ENCODE data around the gene SCD. TPM values are rescaled to one million over a fixed set of nuclear protein-coding genes. Genes with fewer than 3 reads are reported as not detected.
"Not testable (repeated sequence)": the region's sequence is repeated elsewhere in the genome, so short reads cannot be mapped to it uniquely, and the experiment has no call there.

Gene SCD
- total and polyA plus RNA-seq, 5 donors from 2014 or later, result 0.22 to 1.3 (median 0.92) TPM

DNA sequence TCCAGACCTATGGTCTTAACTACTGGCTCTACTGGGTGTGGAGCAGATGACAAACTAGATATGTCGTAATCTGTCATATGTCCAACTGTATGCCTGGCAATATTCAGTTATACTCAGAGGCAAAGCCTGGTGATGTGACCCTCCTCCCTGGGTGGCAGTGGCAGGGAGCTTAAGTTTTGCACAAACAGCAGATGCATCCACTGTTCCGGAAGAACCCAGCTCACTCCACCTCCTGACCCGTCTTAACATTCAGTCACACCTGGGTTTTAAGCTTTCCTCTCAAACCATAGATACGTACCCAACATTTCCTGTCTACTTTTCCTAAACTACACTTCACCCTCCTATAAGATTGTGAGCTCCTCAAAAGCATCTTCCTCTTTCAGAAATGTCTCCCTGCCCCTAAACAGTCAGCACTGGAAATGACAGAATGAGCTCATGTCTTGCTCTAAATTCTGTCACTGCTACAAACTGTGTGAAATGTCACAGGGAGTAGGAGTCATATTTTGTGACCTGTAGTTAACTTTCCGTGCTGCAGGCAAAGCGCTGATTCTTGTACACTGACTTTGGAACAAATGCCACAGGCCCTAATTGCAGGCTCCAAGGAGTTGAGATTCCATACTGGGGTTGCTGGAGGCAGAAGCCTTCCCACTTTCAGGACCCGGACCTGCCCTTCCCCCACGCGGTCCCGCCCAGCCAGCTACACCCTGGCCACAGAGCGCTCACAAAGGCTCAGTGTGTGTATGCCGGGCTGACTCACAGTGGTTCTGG lies 23.9 kb downstream of the SCD start:
- Histone ChIP-seq H3K27me3 (ENCODE audit: control insufficient read depth, insufficient read depth, low read length) (no peaks in the 10 kb centered on the region), H3K9me3 (ENCODE audit: control insufficient read depth in 2 of 2, low read length in 2 of 2) (no peaks in the 10 kb centered on the region), H3K4me1 (ENCODE audit: control insufficient read depth, insufficient read depth, low read length, poor library complexity, severe bottlenecking) (peaks cover 45% of the 10 kb centered on the region), H3K36me3 (ENCODE audit: control insufficient read depth, insufficient read depth, low read length) (no peaks in the 10 kb centered on the region), H3K4me3 (ENCODE audit: low read depth, low read length) (peak overlapping the region; percentile 71), H3K27ac (ENCODE audit: insufficient read depth, low read length, poor library complexity, severe bottlenecking) (peak overlapping the region; percentile 55)
- H3K36me3 Mint-ChIP-seq, result no peaks in the 10 kb centered on the region
- no peaks in the 10 kb centered on the region for H3K27me3 Mint-ChIP-seq
- peak overlapping the region; percentile 86 to 93 (median 90) for H3K27ac Mint-ChIP-seq
- H3K9me3 Mint-ChIP-seq, result no peaks in the 10 kb centered on the region
- ATAC-seq (ENCODE audit: low read depth in 2 of 2) (peak; percentile 41 to 56), DNase-seq (peak in 2 of 3 donors; percentile 32 to 68)
- peak overlapping the region; percentile 51 to 90 (median 78) for H3K4me3 Mint-ChIP-seq
- H3K4me1 Mint-ChIP-seq, result peaks cover 10 to 22% (median 16%) of the 10 kb centered on the region in 4 donors

GRCh38 chr10:100371482-100372027 lies 24.5 kb downstream of the SCD start:
- H3K36me3 Mint-ChIP-seq, result no peaks in the 10 kb centered on the region
- DNase-seq (no peak), ATAC-seq (ENCODE audit: low read depth in 2 of 2) (no peak)
- Histone ChIP-seq H3K36me3 (ENCODE audit: control insufficient read depth, insufficient read depth, low read length) (no peaks in the 10 kb centered on the region), H3K4me1 (ENCODE audit: control insufficient read depth, insufficient read depth, low read length, poor library complexity, severe bottlenecking) (peaks cover 45% of the 10 kb centered on the region), H3K27me3 (ENCODE audit: control insufficient read depth, insufficient read depth, low read length) (no peaks in the 10 kb centered on the region), H3K27ac (ENCODE audit: insufficient read depth, low read length, poor library complexity, severe bottlenecking) (peak overlapping the region; percentile 55), H3K4me3 (ENCODE audit: low read depth, low read length) (no peak overlapping the region), H3K9me3 (ENCODE audit: control insufficient read depth in 2 of 2, low read length in 2 of 2) (no peaks in the 10 kb centered on the region)
- peaks cover 10 to 22% (median 16%) of the 10 kb centered on the region in 4 donors for H3K4me1 Mint-ChIP-seq
- H3K9me3 Mint-ChIP-seq, result no peaks in the 10 kb centered on the region
- peak overlapping the region; percentile 51 to 90 (median 78) for H3K4me3 Mint-ChIP-seq
- H3K27me3 Mint-ChIP-seq, result no peaks in the 10 kb centered on the region
- peak overlapping the region; percentile 86 to 90 (median 88) for H3K27ac Mint-ChIP-seq

DNA sequence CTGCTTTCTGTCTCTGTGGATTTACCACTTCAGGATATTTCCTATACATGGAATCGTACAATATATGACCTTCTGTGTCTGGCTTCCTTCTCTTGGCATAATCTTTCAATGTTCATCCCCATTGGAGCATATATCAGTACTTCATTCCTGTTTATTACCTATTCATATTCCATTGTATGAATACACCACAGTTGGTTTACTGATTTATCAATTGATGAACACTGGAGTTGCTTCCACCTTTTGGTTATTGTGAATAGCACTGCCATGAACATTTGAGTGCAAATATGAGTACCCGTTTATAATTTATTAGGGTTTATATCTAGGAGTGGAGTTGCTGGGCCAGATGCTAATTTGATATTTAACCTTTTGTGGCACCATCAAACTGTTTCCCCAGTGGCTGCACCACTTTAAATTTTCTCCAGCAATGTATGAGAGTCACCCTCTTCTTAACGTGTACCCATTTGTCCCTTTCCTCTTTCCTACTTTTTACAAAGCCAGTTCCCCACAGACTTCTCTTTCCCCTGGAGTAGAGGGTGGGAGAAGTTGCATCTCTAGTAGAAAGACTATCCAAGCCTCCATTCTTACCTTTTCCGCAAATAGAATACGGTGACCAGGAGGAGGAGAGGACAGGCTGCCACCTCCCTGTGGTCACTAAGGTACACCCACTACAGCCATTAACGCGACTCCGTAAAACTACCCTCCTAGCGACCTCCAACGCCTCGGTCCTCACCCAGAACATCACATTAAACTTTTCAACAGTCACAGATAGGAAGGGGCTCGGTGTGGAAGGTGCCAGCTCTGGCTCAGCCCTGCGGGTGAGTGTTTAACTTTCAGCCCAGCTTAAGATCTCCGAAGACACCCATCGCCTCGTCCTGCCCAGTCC lies 25.6 kb downstream of the SCD start:
- H3K4me1 ChIP-seq (ENCODE audit: control insufficient read depth, insufficient read depth, low read length, poor library complexity, severe bottlenecking), result peaks cover 45% of the 10 kb centered on the region

GRCh38 chr10:100373298-100374199 lies 26.5 kb downstream of the SCD start:
- Histone ChIP-seq H3K27ac (ENCODE audit: insufficient read depth, low read length, poor library complexity, severe bottlenecking) (peak overlapping the region; percentile 73), H3K4me3 (ENCODE audit: low read depth, low read length) (peak overlapping the region; percentile 85), H3K9me3 (ENCODE audit: control insufficient read depth in 2 of 2, low read length in 2 of 2) (no peaks in the 10 kb centered on the region), H3K27me3 (ENCODE audit: control insufficient read depth, insufficient read depth, low read length) (no peaks in the 10 kb centered on the region), H3K4me1 (ENCODE audit: control insufficient read depth, insufficient read depth, low read length, poor library complexity, severe bottlenecking) (peaks cover 45% of the 10 kb centered on the region), H3K36me3 (ENCODE audit: control insufficient read depth, insufficient read depth, low read length) (no peaks in the 10 kb centered on the region)
- Mint-ChIP-seq H3K27ac (no peak overlapping the region), H3K36me3 (no peaks in the 10 kb centered on the region), H3K4me1 (peaks cover 9 to 22% (median 12%) of the 10 kb centered on the region in 4 donors), H3K4me3 (no peak overlapping the region), H3K9me3 (no peaks in the 10 kb centered on the region), H3K27me3 (no peaks in the 10 kb centered on the region)
- DNase-seq, result peak; percentile 72 to 92 (median 73)
- ATAC-seq (ENCODE audit: low read depth in 2 of 2), result peak; percentile 74 to 84

More for the DNA sequence above, 25.6 kb downstream of the SCD start:
- Histone ChIP-seq H3K4me3 (ENCODE audit: low read depth, low read length) (peak overlapping the region; percentile 85), H3K27me3 (ENCODE audit: control insufficient read depth, insufficient read depth, low read length) (no peaks in the 10 kb centered on the region), H3K36me3 (ENCODE audit: control insufficient read depth, insufficient read depth, low read length) (no peaks in the 10 kb centered on the region), H3K9me3 (ENCODE audit: control insufficient read depth in 2 of 2, low read length in 2 of 2) (no peaks in the 10 kb centered on the region), H3K27ac (ENCODE audit: insufficient read depth, low read length, poor library complexity, severe bottlenecking) (peak overlapping the region; percentile 73)
- peaks cover 9 to 22% (median 15%) of the 10 kb centered on the region in 4 donors for H3K4me1 Mint-ChIP-seq
- ATAC-seq (ENCODE audit: low read depth in 2 of 2) (no peak), DNase-seq (no peak)
- no peak overlapping the region for H3K4me3 Mint-ChIP-seq
- H3K27ac Mint-ChIP-seq, result no peak overlapping the region
- no peaks in the 10 kb centered on the region for H3K27me3 Mint-ChIP-seq
- H3K9me3 Mint-ChIP-seq, result no peaks in the 10 kb centered on the region
- H3K36me3 Mint-ChIP-seq, result no peaks in the 10 kb centered on the region

DNA sequence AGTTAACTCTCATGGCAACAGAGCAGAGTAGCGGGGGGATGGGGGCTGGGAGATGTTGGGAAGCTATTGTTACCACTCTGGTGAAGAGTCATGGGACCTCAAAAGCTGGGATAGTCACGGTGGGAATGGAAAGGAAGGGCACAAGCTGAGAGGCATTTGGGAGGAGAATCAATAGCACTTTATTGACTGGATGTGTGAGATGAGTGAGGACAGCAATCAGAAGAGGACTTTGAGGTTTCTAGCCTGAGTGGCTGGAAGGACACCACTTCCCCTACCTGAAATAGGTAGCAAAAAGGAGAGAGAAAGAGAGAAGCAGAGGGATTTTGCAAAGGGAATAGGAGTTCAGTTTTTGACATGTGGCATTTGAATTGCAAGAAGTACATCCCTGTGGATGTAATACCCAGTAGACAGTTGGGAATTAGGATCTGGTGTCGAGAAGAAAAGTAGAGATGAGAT lies 27.2 kb downstream of the SCD start:
- no peak overlapping the region for H3K27ac Mint-ChIP-seq
- Histone ChIP-seq H3K4me3 (ENCODE audit: low read depth, low read length) (peak overlapping the region; percentile 85), H3K36me3 (ENCODE audit: control insufficient read depth, insufficient read depth, low read length) (no peaks in the 10 kb centered on the region), H3K27me3 (ENCODE audit: control insufficient read depth, insufficient read depth, low read length) (no peaks in the 10 kb centered on the region), H3K27ac (ENCODE audit: insufficient read depth, low read length, poor library complexity, severe bottlenecking) (peak overlapping the region; percentile 73), H3K4me1 (ENCODE audit: control insufficient read depth, insufficient read depth, low read length, poor library complexity, severe bottlenecking) (peaks cover 45% of the 10 kb centered on the region), H3K9me3 (ENCODE audit: control insufficient read depth in 2 of 2, low read length in 2 of 2) (no peaks in the 10 kb centered on the region)
- DNase-seq, result peak in 1 of 3 donors; percentile 21
- H3K36me3 Mint-ChIP-seq, result no peaks in the 10 kb centered on the region
- no peaks in the 10 kb centered on the region for H3K9me3 Mint-ChIP-seq
- ATAC-seq (ENCODE audit: low read depth in 2 of 2), result no peak
- H3K4me1 Mint-ChIP-seq, result peaks cover 9 to 22% (median 12%) of the 10 kb centered on the region in 4 donors
- H3K4me3 Mint-ChIP-seq, result no peak overlapping the region
- no peaks in the 10 kb centered on the region for H3K27me3 Mint-ChIP-seq

GRCh38 chr10:100374677-100375353 lies 27.8 kb downstream of the SCD start:
- H3K36me3 ChIP-seq (ENCODE audit: control insufficient read depth, insufficient read depth, low read length); H3K36me3 Mint-ChIP-seq; ATAC-seq (ENCODE audit: low read depth in 2 of 2); H3K27ac ChIP-seq (ENCODE audit: insufficient read depth, low read length, poor library complexity, severe bottlenecking); H3K27me3 ChIP-seq (ENCODE audit: control insufficient read depth, insufficient read depth, low read length); H3K4me3 Mint-ChIP-seq; H3K9me3 ChIP-seq (ENCODE audit: control insufficient read depth in 2 of 2, low read length in 2 of 2); H3K27me3 Mint-ChIP-seq; H3K9me3 Mint-ChIP-seq; DNase-seq: not testable (repeated sequence)
- Mint-ChIP-seq H3K4me1 (peaks cover 9 to 18% (median 12%) of the 10 kb centered on the region in 4 donors), H3K27ac (peak overlapping the region in 1 of 3 donors; percentile 54)
- H3K4me3 ChIP-seq (ENCODE audit: low read depth, low read length), result peak overlapping the region; percentile 3
- peaks cover 45% of the 10 kb centered on the region for H3K4me1 ChIP-seq (ENCODE audit: control insufficient read depth, insufficient read depth, low read length, poor library complexity, severe bottlenecking)
